ENCODE results near the gene SLC6A19. TPM values are rescaled to one million over a fixed set of nuclear protein-coding genes. Genes with fewer than 3 reads are reported as not detected.
"Not testable (repeated sequence)": the region's sequence is repeated elsewhere in the genome, so short reads cannot be mapped to it uniquely, and the experiment has no call there.

The SLC6A19 gene
- total RNA-seq, 4 donors from 2014 or later = not detected

- WGBS, 2 donors = 86 to 87% methylated on average over 9 of the region's 9 CpGs
- intact Hi-C loops (cut with DNase I; ENCODE audit: low total_unique reads) = no loop called here
- no peak for TF ChIP-seq POLR2A (IDR thresholded peaks at IDR 0.05)
- TF ChIP-seq, protein P1, sequence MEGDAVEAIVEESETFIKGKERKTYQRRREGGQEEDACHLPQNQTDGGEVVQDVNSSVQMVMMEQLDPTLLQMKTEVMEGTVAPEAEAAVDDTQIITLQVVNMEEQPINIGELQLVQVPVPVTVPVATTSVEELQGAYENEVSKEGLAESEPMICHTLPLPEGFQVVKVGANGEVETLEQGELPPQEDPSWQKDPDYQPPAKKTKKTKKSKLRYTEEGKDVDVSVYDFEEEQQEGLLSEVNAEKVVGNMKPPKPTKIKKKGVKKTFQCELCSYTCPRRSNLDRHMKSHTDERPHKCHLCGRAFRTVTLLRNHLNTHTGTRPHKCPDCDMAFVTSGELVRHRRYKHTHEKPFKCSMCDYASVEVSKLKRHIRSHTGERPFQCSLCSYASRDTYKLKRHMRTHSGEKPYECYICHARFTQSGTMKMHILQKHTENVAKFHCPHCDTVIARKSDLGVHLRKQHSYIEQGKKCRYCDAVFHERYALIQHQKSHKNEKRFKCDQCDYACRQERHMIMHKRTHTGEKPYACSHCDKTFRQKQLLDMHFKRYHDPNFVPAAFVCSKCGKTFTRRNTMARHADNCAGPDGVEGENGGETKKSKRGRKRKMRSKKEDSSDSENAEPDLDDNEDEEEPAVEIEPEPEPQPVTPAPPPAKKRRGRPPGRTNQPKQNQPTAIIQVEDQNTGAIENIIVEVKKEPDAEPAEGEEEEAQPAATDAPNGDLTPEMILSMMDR (IDR thresholded peaks at IDR 0.05) = no peak
- H3K4me3 ChIP-seq (ENCODE audit: low read depth, poor library complexity, severe bottlenecking) = no peak overlapping the region
- DNase-seq (ENCODE audit: low spot score in 2 of 2) = no peak
Observed at GRCh38 chr5:1266791-1267190, 65.4 kb downstream of the SLC6A19 start.

- intact Hi-C loops (cut with DNase I; ENCODE audit: low total_unique reads); DNase-seq (ENCODE audit: low spot score in 2 of 2); H3K4me3 ChIP-seq (ENCODE audit: low read depth, poor library complexity, severe bottlenecking): not testable (repeated sequence)
- 94% methylated on average over 5 of the region's 5 CpGs for WGBS, 2 donors
Observed at GRCh38 chr5:1267464-1267863, 66.1 kb downstream of the SLC6A19 start.

- no peak for DNase-seq (ENCODE audit: low spot score in 2 of 2)
- H3K4me3 ChIP-seq (ENCODE audit: low read depth, poor library complexity, severe bottlenecking) = no peak overlapping the region
- intact Hi-C loops (cut with DNase I; ENCODE audit: low total_unique reads) = no loop called here
- TF ChIP-seq, protein P1 (IDR thresholded peaks at IDR 0.05) = no peak
- TF ChIP-seq POLR2A (IDR thresholded peaks at IDR 0.05) = no peak
- 87 to 91% methylated on average over 10 to 11 of the region's 13 CpGs for WGBS, 2 donors
Observed at GRCh38 chr5:1268056-1268455, 66.7 kb downstream of the SLC6A19 start.

DNA sequence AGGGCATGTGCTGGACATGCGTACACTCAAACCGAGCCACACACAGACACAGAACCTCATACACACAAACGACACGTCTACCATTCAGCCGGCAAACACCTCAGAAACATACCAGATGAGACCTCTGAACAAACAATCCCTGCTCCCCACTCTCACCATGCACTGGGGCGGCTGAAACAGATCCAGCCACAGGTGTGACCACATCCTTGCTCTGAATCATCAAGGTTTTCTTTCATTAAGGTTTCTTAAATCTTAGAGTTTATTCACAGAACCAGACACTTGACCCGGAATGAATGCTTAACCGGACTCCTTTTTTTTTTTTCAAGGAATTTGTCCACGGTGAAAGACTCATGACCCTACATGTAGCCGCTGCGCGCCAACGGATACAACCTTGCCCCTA lies 67.3 kb downstream of the SLC6A19 start:
- H3K4me3 ChIP-seq (ENCODE audit: low read depth, poor library complexity, severe bottlenecking) = no peak overlapping the region
- intact Hi-C loops (cut with DNase I; ENCODE audit: low total_unique reads) = no loop called here
- TF ChIP-seq, protein P1 (IDR thresholded peaks at IDR 0.05) = no peak
- TF ChIP-seq POLR2A (IDR thresholded peaks at IDR 0.05) = no peak
- WGBS, 2 donors = 83 to 89% methylated on average over 13 of the region's 13 CpGs
- no peak for DNase-seq (ENCODE audit: low spot score in 2 of 2)

- TF ChIP-seq, protein P1 (IDR thresholded peaks at IDR 0.05) = no peak
- TF ChIP-seq POLR2A (IDR thresholded peaks at IDR 0.05) = no peak
- WGBS, 2 donors = 92 to 93% methylated on average over 22 of the region's 22 CpGs
- H3K4me3 ChIP-seq (ENCODE audit: low read depth, poor library complexity, severe bottlenecking) = no peak overlapping the region
- intact Hi-C loops (cut with DNase I; ENCODE audit: low total_unique reads) = no loop called here
- no peak for DNase-seq (ENCODE audit: low spot score in 2 of 2)
Observed at GRCh38 chr5:1270426-1270825, 69.0 kb downstream of the SLC6A19 start.

- intact Hi-C loops (cut with DNase I; ENCODE audit: low total_unique reads) = no loop called here
- no peak for DNase-seq (ENCODE audit: low spot score in 2 of 2)
- 90 to 92% methylated on average over 33 to 39 of the region's 39 CpGs for WGBS, 2 donors
- no peak for TF ChIP-seq POLR2A (IDR thresholded peaks at IDR 0.05)
- TF ChIP-seq, protein P1 (IDR thresholded peaks at IDR 0.05) = no peak
- H3K4me3 ChIP-seq (ENCODE audit: low read depth, poor library complexity, severe bottlenecking) = no peak overlapping the region
Observed at GRCh38 chr5:1270933-1271914, 69.8 kb downstream of the SLC6A19 start.

Measured in lower leg skin (tissue), 4 donors.